AG09309 (cell line): Measurements from ENCODE around the gene NUMBL.

Source experiments
- DNase-seq: peaks from one replicate; pipeline ENCODE4 v3.0.0-alpha.2; 2010; ENCODE audit warnings: low read depth
- H3K4me3 ChIP-seq: 2 replicates; pipeline ENCODE4 v1.5.1; 2011; ENCODE audit warnings: mild to moderate bottlenecking, low read depth, low read length, moderate library complexity; ENCODE audit not compliant: control insufficient read depth
- TF ChIP-seq, protein P1 (sequence below): IDR thresholded peaks from 2 replicates; pipeline ENCODE4 v1.5.1; 2011; ENCODE audit warnings: mild to moderate bottlenecking, low read depth, low read length, inconsistent platforms; ENCODE audit not compliant: insufficient read depth, control insufficient read depth; ENCODE audit errors: missing control alignments

Gene NUMBL

DNA sequence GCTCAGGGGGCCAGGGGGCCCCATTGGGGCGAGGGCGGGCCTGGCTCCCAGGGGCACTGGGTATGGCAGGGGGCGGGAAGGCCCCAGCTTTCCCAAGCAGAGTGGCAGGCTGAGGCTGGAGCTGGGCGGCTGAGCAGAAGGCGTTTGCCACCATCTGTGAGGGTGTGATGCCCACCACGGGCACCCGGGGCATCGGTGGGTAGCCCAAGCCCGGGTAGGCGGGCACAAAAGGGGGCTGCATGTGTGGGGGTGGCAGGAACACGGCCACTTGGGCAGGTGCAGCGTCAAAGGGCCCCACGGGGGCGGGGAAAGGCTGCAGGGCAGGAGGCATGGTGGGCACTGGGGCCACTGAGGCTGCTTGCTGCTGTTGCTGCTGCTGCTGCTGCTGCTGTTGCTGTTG, 22.8 kb downstream of the NUMBL start:
- TF ChIP-seq, protein P1, sequence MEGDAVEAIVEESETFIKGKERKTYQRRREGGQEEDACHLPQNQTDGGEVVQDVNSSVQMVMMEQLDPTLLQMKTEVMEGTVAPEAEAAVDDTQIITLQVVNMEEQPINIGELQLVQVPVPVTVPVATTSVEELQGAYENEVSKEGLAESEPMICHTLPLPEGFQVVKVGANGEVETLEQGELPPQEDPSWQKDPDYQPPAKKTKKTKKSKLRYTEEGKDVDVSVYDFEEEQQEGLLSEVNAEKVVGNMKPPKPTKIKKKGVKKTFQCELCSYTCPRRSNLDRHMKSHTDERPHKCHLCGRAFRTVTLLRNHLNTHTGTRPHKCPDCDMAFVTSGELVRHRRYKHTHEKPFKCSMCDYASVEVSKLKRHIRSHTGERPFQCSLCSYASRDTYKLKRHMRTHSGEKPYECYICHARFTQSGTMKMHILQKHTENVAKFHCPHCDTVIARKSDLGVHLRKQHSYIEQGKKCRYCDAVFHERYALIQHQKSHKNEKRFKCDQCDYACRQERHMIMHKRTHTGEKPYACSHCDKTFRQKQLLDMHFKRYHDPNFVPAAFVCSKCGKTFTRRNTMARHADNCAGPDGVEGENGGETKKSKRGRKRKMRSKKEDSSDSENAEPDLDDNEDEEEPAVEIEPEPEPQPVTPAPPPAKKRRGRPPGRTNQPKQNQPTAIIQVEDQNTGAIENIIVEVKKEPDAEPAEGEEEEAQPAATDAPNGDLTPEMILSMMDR, result no peak
- H3K4me3 ChIP-seq, result no peak overlapping the region
- DNase-seq, result no peak

DNA sequence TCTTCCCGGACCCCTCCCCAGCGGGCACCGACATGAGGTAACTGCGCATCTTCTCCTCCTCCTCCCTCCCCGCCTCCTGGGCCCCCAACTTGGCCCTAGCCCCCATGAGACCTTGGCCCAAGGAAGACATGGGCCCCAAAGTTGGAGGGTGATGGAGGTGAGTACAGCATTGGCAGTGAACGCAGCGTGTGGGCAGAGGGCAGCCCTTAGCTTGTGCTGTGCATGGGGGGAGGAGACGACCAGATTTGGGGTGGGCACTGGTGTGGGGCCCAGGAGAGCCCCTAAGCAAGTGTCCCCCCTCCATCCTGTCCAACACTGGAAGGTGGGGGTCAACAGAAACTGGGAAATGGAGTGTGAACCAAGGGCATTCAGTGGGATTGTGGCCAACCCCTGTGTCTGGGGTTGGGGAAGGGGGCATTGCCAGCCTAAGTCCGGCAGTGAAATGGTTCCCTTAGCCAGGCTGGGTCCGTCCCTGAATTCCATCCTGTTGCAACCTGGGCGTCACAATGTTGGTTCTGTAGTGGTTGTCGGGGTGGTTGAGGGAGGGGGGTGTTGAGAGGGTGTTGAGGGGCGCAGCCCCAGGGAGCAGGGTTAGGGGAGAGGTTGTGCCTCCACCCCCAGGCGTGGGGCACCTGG, 23.5 kb downstream of the NUMBL start:
- no peak for DNase-seq
- TF ChIP-seq, protein P1, result no peak
- no peak overlapping the region for H3K4me3 ChIP-seq

DNA sequence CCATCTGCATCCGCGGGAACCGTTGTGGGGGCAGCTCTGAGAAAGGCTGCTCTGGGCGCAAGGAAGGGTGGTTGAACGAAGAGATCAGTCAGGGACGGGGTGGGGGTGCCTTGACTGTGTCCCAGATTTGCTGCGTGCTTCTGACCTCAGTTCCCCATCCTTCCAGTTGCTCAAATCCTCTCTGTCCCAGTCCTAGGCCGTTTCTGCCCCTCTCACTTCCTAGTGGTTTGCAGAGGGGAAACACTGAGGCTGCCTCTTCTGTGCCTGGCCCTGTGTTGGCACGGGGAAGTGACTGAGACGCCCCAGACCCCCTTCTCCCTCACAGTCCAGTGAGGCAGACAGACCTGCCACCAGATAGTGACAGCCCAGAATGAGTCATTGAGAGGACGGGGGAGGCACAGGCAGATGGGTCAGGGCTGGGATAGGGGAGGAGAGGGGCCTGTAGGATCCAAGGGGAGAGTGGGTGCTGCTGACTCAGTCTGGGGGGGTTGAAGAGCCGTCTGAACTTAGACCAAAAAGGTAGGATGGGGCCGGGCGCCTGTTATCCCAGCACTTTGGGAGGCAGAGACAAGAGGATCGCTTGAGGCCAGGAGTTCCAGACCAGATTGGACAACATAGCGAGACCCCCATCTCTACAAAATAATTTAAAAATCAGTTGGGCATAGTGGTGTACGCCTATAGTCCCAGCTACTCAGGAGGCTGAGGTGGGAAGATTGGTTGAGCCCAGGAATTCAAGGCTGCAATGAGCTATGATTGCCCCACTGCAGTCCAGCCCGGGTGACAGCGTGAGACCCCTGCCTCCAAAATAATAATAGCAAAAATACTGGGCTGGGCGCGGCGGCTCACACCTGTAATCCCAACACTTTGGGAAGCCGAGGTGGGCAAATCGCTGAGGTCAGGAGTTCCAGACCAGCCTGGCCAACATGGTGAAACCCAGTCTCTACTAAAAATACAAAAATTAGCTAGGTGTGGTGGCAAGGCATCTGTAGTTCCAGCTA, 26.5 kb downstream of the NUMBL start:
- peak overlapping the region; percentile 56 for H3K4me3 ChIP-seq
- TF ChIP-seq, protein P1, result no peak
- no peak for DNase-seq

DNA sequence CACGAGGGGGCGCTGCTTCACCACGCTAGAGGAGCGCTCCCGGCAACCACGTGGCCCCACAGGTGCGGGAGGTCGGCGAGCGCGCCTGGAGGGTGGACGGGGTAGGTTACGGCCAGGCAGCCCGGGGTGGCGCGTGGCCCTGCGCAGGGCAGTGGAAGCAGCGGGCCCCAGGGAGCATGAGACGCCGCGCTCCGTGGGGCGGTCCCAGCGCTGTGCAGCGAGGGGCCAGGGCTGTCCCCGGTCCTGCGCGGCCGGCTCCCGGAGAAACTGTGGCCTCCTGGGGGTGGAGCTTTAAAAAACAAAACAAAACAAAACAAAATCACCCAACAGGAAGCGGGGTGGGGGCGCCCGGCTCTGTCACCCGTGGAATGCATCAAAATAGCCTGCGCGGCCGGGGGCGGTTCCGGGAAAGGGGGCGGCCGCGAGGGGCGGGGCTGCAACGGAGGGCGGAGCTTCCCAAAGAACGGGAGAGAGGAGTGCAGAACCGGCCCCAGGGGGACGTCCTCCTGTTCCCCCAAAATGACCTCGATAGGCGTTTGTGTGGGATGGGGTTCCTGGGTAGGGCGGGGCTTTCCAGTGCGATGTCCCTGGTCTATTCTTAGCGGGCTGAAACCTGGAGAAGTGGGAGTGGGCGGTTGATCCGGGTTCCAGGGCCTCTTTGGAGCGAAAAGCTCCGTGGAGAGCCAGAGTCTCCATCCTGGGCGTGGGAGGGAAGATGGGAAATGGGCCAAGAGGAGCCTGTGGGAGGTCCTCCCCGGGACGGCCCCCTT, 27.3 kb downstream of the NUMBL start:
- peak overlapping the region; percentile 56 for H3K4me3 ChIP-seq
- DNase-seq, result no peak
- TF ChIP-seq, protein P1, result peak; percentile 86

DNA sequence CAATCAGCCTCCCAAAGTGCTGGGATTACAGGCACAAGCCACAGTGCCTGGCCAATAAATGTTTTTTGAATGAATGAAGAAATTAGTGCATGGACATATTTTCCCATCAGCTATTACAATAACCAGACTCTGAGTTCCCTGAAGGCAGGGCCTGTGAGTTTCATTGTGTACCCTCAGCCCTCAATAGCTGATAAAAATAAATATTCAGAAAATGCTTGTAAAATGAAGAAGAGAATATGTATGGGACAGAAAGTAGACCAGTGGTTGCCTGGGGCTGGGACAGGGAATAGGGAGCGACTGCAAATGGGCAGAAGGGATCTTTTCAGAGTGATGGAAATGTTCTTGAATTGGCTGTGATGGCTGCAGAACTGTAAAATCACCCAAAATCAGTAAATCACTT, 28.8 kb downstream of the NUMBL start:
- no peak overlapping the region for H3K4me3 ChIP-seq
- DNase-seq, result no peak
- TF ChIP-seq, protein P1, result no peak

DNA sequence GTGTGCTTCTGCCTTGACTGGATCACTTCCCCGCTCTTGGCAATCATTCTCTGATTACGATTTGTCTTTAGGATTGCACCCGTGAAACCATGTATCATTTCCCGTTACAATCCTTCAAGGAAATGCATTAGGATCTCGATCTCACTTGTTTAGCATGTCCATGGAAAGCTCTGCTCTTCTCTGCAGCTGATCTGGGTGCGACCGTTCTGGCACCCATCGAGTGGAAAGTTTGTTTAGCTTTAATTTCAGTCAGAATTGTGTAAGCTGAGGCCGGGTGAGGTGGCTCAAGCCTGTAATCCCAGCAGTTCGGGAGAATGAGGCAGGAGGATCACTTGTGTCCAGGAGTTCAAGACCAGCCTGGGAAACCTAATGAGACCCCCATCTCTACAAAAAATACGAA, 30.9 kb downstream of the NUMBL start:
- TF ChIP-seq, protein P1, result no peak
- H3K4me3 ChIP-seq, result no peak overlapping the region
- no peak for DNase-seq
